Kidney epithelial cell (primary cell): Measurements from ENCODE around the gene GLB1L. TPM values are rescaled to one million over a fixed set of nuclear protein-coding genes. Genes with fewer than 3 reads are reported as not detected.
A peak's percentile ranks its signal among the peaks of the same experiment; 100 is the strongest.

Experiments used
- DNase-seq: peaks from one replicate; pipeline ENCODE4 v3.0.0-alpha.2; 2010; ENCODE audit warnings: low read depth
- H3K27me3 ChIP-seq: 2 replicates; pipeline ENCODE4 v1.6.0; 2011; ENCODE audit warnings: low read length; ENCODE audit not compliant: control insufficient read depth, insufficient read depth
- H3K36me3 ChIP-seq: 2 replicates; pipeline ENCODE4 v1.5.1; 2011; ENCODE audit warnings: low read length; ENCODE audit not compliant: control insufficient read depth, insufficient read depth
- H3K4me3 ChIP-seq: 2 replicates; pipeline ENCODE4 v1.5.1; 2011; ENCODE audit warnings: low read depth, mild to moderate bottlenecking, control low read depth, low read length
- total RNA-seq: library from RNA; depleted of rRNA; stranded (reverse); fragments of >200 nt; gene quantifications from 2 replicates; pipeline ENCODE4 v1.2.3, GENCODE V29; 2015
- TF ChIP-seq, protein P1 (sequence below): IDR thresholded peaks from 2 replicates; pipeline ENCODE4 v1.5.1; 2011; ENCODE audit warnings: mild to moderate bottlenecking, moderate library complexity, low read length, control low read depth, inconsistent platforms; ENCODE audit not compliant: insufficient read depth, poor library complexity, severe bottlenecking

Gene GLB1L
- total RNA-seq, 1 donor from 2014 or later: 19.8 TPM

DNA sequence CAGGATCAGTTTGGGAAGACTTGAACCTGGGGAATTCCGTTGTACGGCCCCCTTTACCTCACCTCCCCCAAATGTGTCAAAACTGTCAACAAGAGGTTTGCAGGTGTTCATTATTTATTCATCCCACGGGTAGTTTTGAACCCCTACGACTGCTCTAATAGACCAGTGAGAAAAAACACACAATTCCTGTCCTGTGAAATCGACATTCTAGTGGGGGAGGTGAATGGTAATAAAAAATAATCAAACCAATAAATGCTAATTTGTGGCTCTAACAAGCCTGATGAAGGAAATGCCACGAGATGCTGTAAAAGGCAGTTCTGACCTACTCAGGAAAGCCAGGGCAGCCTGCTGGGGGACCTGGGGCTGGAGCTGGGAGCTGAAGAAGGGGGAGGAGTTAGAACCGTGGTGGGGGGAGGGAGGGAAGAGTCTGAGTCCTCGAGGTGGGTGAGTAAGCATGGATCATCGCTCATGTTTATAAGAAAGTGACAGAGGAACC lies 33.5 kb upstream of the GLB1L start:
- no peaks in the 10 kb centered on the region for H3K27me3 ChIP-seq
- no peak overlapping the region for H3K4me3 ChIP-seq
- DNase-seq: no peak
- TF ChIP-seq, protein P1, sequence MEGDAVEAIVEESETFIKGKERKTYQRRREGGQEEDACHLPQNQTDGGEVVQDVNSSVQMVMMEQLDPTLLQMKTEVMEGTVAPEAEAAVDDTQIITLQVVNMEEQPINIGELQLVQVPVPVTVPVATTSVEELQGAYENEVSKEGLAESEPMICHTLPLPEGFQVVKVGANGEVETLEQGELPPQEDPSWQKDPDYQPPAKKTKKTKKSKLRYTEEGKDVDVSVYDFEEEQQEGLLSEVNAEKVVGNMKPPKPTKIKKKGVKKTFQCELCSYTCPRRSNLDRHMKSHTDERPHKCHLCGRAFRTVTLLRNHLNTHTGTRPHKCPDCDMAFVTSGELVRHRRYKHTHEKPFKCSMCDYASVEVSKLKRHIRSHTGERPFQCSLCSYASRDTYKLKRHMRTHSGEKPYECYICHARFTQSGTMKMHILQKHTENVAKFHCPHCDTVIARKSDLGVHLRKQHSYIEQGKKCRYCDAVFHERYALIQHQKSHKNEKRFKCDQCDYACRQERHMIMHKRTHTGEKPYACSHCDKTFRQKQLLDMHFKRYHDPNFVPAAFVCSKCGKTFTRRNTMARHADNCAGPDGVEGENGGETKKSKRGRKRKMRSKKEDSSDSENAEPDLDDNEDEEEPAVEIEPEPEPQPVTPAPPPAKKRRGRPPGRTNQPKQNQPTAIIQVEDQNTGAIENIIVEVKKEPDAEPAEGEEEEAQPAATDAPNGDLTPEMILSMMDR: no peak
- H3K36me3 ChIP-seq: no peaks in the 10 kb centered on the region

DNA sequence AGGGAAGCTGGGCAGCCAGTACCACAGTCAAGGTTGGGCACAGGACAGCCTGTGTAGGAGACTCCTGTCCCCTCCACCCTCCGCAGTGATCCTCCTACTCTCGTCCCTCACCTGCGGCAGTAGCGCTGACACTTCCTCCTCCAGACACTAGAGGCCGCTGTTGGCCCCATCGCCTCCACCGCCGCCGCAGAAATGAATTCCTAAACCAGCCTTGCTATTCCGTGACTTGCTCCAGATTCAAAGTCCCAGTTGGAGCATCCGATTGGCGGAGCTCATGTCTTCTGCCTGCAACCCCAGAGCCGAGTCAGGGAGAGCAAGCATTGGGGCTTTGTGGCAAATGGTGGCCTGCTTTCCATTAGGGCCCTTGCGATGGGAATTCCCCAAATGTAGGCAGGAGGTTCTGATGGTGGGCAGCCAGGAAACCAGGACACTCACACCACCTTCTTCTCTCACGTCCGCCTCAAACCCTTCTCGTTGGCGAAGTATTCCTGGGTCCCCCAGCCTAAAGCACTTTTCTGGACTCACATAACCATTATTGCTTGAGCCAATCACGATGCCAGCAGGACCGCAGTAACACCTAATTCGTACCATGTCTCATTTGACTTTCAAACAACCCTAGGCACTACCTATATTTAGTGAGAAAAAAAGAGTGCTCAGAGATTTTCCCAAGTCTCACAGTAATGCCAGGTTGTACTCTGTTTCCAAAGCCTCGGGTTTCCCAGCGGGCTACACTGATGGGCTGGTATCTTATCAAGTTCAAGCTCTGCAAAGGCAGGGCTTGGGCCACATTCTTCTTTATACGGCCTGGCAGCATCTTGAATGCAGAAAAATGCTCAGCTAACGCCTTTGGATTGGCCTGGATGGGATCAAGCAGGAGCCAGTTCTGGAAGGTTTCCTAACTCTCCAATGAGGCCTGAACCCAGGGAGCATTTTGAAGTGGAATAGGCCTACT lies 32.7 kb upstream of the GLB1L start:
- H3K27me3 ChIP-seq: no peaks in the 10 kb centered on the region
- H3K36me3 ChIP-seq: no peaks in the 10 kb centered on the region
- TF ChIP-seq, protein P1: peak; percentile 95
- DNase-seq: no peak
- no peak overlapping the region for H3K4me3 ChIP-seq

GRCh38 chr2:219274361-219274921 lies 29.2 kb upstream of the GLB1L start:
- Histone ChIP-seq H3K36me3 (no peaks in the 10 kb centered on the region), H3K4me3 (no peak overlapping the region), H3K27me3 (no peaks in the 10 kb centered on the region)
- DNase-seq: peak; percentile 86
- TF ChIP-seq, protein P1: no peak

DNA sequence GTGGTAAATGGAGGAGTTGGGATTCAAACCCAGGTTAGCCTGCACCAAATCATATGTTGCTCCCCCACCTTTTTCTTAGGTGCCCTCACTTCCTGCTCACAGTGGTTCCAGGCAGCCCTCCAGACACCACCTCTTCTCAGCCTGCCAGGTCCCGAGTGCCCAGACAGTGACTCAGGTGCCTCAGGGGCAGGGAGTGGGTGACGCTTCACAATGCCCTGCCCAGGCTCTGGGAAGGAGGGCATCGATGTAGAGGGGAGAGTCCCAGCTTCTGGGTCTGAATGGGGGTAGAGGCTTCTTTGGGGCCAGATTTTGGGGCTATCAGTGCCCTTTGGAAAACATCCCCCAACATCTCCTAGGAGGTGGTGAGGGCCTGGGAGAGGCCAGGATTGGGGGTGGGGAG lies 28.7 kb upstream of the GLB1L start:
- TF ChIP-seq, protein P1: no peak
- no peaks in the 10 kb centered on the region for H3K27me3 ChIP-seq
- no peaks in the 10 kb centered on the region for H3K36me3 ChIP-seq
- H3K4me3 ChIP-seq: no peak overlapping the region
- DNase-seq: peak; percentile 70

GRCh38 chr2:219272995-219273394 lies 27.8 kb upstream of the GLB1L start:
- DNase-seq: no peak
- TF ChIP-seq, protein P1: no peak

More at GRCh38 chr2:219272995-219273394, 27.8 kb upstream of the GLB1L start:
- Histone ChIP-seq H3K36me3 (no peaks in the 10 kb centered on the region), H3K27me3 (no peaks in the 10 kb centered on the region), H3K4me3 (no peak overlapping the region)
